Activated naive CD8-positive, alpha-beta T cell (primary cell): ENCODE results near the gene GPR21.

Experiments used
- H3K27ac Mint-ChIP-seq: one replicate; pipeline ENCODE4 v1.8.0; 2021; ENCODE audit warnings: mixed read lengths
- H3K27me3 Mint-ChIP-seq: one replicate; pipeline ENCODE4 v1.8.0; 2021; ENCODE audit warnings: mixed read lengths
- H3K36me3 Mint-ChIP-seq: one replicate; pipeline ENCODE4 v1.8.0; 2021; ENCODE audit warnings: mixed read lengths
- H3K4me1 Mint-ChIP-seq: one replicate; pipeline ENCODE4 v1.8.0; 2021; ENCODE audit warnings: low read depth, mixed read lengths
- H3K4me3 Mint-ChIP-seq: one replicate; pipeline ENCODE4 v1.8.0; 2021; ENCODE audit warnings: mild to moderate bottlenecking, mixed read lengths
- H3K9me3 Mint-ChIP-seq: one replicate; pipeline ENCODE4 v1.8.0; 2021; ENCODE audit warnings: low read depth, mixed read lengths

The GPR21 gene

GRCh38 chr9:123016631-123017030 lies 16.8 kb upstream of the GPR21 start:
- H3K27me3 Mint-ChIP-seq, result no peaks in the 10 kb centered on the region
- peaks cover 33% of the 10 kb centered on the region for H3K36me3 Mint-ChIP-seq
- H3K27ac Mint-ChIP-seq, result no peak overlapping the region
- H3K9me3 Mint-ChIP-seq, result no peaks in the 10 kb centered on the region
- no peaks in the 10 kb centered on the region for H3K4me1 Mint-ChIP-seq
- H3K4me3 Mint-ChIP-seq, result no peak overlapping the region

- Mint-ChIP-seq H3K36me3 (peaks cover 18% of the 10 kb centered on the region), H3K4me3 (no peak overlapping the region), H3K27ac (no peak overlapping the region), H3K4me1 (no peaks in the 10 kb centered on the region), H3K9me3 (no peaks in the 10 kb centered on the region), H3K27me3 (no peaks in the 10 kb centered on the region)
These were observed 12.7 kb upstream of the GPR21 start for GRCh38 chr9:123020796-123021195.

DNA sequence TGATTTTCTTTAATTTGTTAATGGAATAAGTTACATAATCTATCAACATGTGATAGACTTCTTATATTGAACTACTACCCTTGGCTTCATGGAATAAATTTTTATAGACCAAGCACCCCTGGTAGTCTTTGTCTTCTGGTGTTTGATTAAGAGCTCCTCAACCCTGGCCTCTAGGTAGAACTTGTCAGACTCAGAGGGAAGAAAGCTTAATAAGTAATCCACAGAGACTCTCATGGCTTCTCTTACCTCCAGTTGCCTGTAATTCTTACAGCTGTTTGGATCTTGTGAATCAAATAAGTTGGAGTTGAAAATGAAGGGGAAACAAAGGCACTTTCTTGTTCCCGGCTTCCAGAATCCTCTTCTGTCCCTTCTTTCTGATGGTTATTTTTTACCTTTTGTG lies 7.0 kb upstream of the GPR21 start:
- Mint-ChIP-seq H3K27ac (no peak overlapping the region), H3K9me3 (no peaks in the 10 kb centered on the region), H3K4me1 (no peaks in the 10 kb centered on the region), H3K4me3 (no peak overlapping the region), H3K27me3 (no peaks in the 10 kb centered on the region), H3K36me3 (peaks cover 19% of the 10 kb centered on the region)

GRCh38 chr9:123027517-123027916 lies 6.0 kb upstream of the GPR21 start:
- no peak overlapping the region for H3K27ac Mint-ChIP-seq
- H3K27me3 Mint-ChIP-seq, result no peaks in the 10 kb centered on the region
- H3K36me3 Mint-ChIP-seq, result peaks cover 16% of the 10 kb centered on the region
- H3K9me3 Mint-ChIP-seq, result no peaks in the 10 kb centered on the region
- H3K4me1 Mint-ChIP-seq, result no peaks in the 10 kb centered on the region
- H3K4me3 Mint-ChIP-seq, result no peak overlapping the region

DNA sequence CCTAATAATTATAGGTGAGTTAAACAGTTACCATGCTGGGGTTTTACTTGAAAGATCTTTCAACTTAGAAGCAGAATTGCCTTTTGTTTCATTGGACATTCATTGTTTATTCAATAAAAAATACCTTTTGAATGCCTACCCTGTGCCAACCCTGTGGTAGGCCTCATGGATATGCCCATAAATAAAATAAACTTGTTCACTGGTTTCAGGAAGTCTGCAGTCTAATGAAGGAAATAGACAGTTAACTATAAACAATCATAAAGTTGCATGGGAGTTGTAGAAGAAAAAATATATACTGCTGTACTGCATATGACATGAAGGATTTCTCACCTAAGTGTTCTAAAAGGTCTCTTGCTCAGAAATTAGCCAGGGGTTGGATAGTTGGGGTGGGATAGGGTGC lies 5.3 kb upstream of the GPR21 start:
- peaks cover 12% of the 10 kb centered on the region for H3K36me3 Mint-ChIP-seq

GRCh38 chr9:123028973-123029372 lies 4.5 kb upstream of the GPR21 start:
- Mint-ChIP-seq H3K36me3 (peaks cover 12% of the 10 kb centered on the region), H3K4me3 (no peak overlapping the region), H3K27me3 (no peaks in the 10 kb centered on the region), H3K9me3 (no peaks in the 10 kb centered on the region), H3K4me1 (peaks cover 4% of the 10 kb centered on the region), H3K27ac (no peak overlapping the region)

More for the DNA sequence above, 5.3 kb upstream of the GPR21 start:
- Mint-ChIP-seq H3K4me3 (no peak overlapping the region), H3K9me3 (no peaks in the 10 kb centered on the region), H3K27ac (no peak overlapping the region), H3K27me3 (no peaks in the 10 kb centered on the region), H3K4me1 (no peaks in the 10 kb centered on the region)

GRCh38 chr9:123031963-123032362 lies 1.5 kb upstream of the GPR21 start:
- H3K4me1 Mint-ChIP-seq, result peaks cover 9% of the 10 kb centered on the region
- H3K27me3 Mint-ChIP-seq, result no peaks in the 10 kb centered on the region
- H3K27ac Mint-ChIP-seq, result no peak overlapping the region
- H3K36me3 Mint-ChIP-seq, result peaks cover 13% of the 10 kb centered on the region
- H3K4me3 Mint-ChIP-seq, result no peak overlapping the region
- no peaks in the 10 kb centered on the region for H3K9me3 Mint-ChIP-seq

DNA sequence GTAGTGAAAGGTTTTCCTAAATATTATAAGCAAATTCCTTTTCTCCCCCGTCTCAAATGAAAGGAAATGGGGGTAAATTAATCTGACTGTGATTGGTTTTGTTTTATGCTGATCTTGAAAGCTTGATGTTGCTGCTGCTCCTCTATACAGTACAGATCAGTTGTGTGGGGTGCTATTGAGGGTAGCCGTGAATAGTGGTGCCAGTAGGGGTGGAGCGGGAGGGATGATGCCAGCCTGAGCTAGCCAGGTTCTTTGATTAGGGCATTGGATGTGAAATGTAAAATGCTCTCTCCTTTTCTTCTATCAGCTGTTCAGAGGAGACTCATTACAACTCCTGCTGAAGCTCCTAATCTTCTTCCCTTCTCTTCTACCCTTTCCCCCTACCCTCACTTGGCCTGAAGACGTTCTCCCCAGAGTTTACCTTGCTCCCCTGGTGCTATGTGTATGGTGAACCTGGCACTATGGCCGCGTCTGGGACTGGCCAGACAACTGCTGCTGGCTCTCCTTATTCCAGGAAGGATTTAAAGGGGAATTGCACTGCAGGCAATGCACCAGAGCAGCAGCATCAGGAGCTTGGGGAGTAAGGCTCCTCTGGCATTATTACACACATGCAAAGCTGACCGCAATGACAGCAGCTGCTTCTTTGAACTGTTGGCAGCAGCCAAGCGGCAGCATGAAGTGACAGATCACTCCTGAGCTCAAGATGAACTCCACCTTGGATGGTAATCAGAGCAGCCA lies 566 bp downstream of the GPR21 start:
- peaks cover 8% of the 10 kb centered on the region for H3K36me3 Mint-ChIP-seq
- H3K27me3 Mint-ChIP-seq, result no peaks in the 10 kb centered on the region
- H3K9me3 Mint-ChIP-seq, result no peaks in the 10 kb centered on the region
- peaks cover 11% of the 10 kb centered on the region for H3K4me1 Mint-ChIP-seq
- no peak overlapping the region for H3K4me3 Mint-ChIP-seq
- no peak overlapping the region for H3K27ac Mint-ChIP-seq

DNA sequence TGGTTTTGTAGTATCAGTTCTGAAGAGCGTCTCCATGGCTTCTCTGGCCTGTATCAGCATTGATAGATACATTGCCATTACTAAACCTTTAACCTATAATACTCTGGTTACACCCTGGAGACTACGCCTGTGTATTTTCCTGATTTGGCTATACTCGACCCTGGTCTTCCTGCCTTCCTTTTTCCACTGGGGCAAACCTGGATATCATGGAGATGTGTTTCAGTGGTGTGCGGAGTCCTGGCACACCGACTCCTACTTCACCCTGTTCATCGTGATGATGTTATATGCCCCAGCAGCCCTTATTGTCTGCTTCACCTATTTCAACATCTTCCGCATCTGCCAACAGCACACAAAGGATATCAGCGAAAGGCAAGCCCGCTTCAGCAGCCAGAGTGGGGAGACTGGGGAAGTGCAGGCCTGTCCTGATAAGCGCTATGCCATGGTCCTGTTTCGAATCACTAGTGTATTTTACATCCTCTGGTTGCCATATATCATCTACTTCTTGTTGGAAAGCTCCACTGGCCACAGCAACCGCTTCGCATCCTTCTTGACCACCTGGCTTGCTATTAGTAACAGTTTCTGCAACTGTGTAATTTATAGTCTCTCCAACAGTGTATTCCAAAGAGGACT lies 1.5 kb downstream of the GPR21 start:
- H3K27ac Mint-ChIP-seq, result no peak overlapping the region
- no peaks in the 10 kb centered on the region for H3K27me3 Mint-ChIP-seq
- H3K36me3 Mint-ChIP-seq, result peaks cover 8% of the 10 kb centered on the region
- no peak overlapping the region for H3K4me3 Mint-ChIP-seq
- no peaks in the 10 kb centered on the region for H3K9me3 Mint-ChIP-seq
- H3K4me1 Mint-ChIP-seq, result peaks cover 11% of the 10 kb centered on the region

DNA sequence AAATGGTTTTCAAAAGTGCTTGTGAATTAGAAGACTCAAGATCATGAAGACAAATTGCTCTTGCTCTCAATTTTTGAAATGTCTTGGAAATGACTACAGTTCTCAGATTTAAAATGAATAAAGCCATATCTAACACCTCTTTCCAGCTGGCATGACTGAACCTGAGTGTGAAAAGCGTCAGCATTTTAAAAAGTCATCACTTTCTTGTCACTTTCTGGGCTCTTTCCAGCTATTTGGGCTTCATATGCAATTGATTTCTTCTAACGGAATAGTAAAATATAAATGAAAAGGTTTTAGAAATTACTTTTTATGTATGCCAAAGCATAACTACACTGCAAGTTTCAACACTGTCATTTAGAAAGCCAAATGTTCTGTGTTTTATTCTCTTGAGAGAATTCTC lies 2.3 kb downstream of the GPR21 start:
- Mint-ChIP-seq H3K4me3 (no peak overlapping the region), H3K4me1 (peaks cover 11% of the 10 kb centered on the region), H3K27me3 (no peaks in the 10 kb centered on the region), H3K9me3 (no peaks in the 10 kb centered on the region), H3K36me3 (peaks cover 9% of the 10 kb centered on the region), H3K27ac (no peak overlapping the region)

DNA sequence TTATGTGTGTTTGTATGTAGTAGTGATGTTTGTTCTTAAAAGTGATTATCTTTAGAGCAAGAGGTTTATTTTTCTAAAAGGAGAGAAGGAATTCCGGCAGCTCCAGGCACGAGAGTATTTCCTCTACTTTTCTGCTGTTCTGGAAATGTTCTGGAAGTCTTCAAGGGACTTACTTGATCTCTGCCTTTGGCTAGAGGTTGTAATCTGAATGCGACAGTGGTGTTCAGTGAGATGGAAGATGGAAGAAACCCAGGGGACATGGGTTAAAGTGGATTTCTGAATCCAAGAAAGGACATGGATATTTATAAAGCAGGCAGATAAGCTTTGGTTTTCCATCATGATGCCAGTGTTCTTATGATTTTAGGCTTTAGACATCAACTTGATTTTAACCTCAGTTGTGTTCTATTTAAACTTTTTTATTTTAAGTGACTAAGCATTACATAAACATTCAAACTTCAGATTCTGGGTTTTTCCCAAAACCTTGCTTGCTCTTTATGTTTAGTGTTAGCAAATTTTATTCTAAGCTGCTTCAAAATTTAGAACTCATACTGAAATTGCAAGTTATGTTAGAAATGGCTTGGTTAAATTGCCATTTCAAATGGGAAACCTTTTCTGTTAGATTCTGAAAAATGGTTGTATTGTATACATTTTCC lies 3.6 kb downstream of the GPR21 start:
- Mint-ChIP-seq H3K27me3 (no peaks in the 10 kb centered on the region), H3K4me1 (peaks cover 11% of the 10 kb centered on the region)

GRCh38 chr9:123039617-123040219 lies 6.3 kb downstream of the GPR21 start:
- Mint-ChIP-seq H3K9me3 (no peaks in the 10 kb centered on the region), H3K27ac (no peak overlapping the region), H3K27me3 (no peaks in the 10 kb centered on the region), H3K4me1 (peaks cover 5% of the 10 kb centered on the region), H3K36me3 (peaks cover 28% of the 10 kb centered on the region), H3K4me3 (no peak overlapping the region)

More for the DNA sequence above, 3.6 kb downstream of the GPR21 start:
- H3K9me3 Mint-ChIP-seq, result no peaks in the 10 kb centered on the region
- H3K4me3 Mint-ChIP-seq, result no peak overlapping the region
- H3K27ac Mint-ChIP-seq, result peak overlapping the region; percentile 13
- peaks cover 17% of the 10 kb centered on the region for H3K36me3 Mint-ChIP-seq

GRCh38 chr9:123040801-123041200 lies 7.3 kb downstream of the GPR21 start:
- Mint-ChIP-seq H3K27ac (no peak overlapping the region), H3K36me3 (peaks cover 25% of the 10 kb centered on the region), H3K4me1 (peaks cover 5% of the 10 kb centered on the region), H3K4me3 (no peak overlapping the region), H3K27me3 (no peaks in the 10 kb centered on the region), H3K9me3 (no peaks in the 10 kb centered on the region)

DNA sequence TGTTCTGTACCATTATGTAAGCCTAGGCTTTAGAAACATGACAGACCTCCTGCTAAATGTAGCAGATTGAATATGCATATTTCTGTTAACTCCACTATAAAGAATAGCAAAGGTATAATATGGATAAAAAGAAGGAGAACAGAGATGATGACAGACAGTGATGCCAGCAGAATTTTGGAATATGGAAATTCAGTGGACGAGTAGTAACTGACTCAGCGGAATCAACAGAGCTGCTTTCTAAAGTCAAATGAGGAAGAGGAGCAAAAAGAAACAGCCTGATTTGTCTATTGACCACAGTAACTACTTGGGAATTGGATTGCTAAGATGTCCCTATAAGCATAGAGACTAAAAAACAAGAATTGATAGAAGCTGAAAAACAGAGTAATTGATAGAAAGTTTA lies 8.0 kb downstream of the GPR21 start:
- Mint-ChIP-seq H3K4me3 (no peak overlapping the region), H3K27me3 (no peaks in the 10 kb centered on the region), H3K27ac (no peak overlapping the region), H3K36me3 (peaks cover 25% of the 10 kb centered on the region), H3K9me3 (no peaks in the 10 kb centered on the region), H3K4me1 (peaks cover 5% of the 10 kb centered on the region)
